Measurements from ENCODE around the gene SLBP.
A peak's percentile ranks its signal among the peaks of the same experiment; 100 is the strongest.
"Not testable (repeated sequence)": the region's sequence is repeated elsewhere in the genome, so short reads cannot be mapped to it uniquely, and the experiment has no call there.

The SLBP gene

DNA sequence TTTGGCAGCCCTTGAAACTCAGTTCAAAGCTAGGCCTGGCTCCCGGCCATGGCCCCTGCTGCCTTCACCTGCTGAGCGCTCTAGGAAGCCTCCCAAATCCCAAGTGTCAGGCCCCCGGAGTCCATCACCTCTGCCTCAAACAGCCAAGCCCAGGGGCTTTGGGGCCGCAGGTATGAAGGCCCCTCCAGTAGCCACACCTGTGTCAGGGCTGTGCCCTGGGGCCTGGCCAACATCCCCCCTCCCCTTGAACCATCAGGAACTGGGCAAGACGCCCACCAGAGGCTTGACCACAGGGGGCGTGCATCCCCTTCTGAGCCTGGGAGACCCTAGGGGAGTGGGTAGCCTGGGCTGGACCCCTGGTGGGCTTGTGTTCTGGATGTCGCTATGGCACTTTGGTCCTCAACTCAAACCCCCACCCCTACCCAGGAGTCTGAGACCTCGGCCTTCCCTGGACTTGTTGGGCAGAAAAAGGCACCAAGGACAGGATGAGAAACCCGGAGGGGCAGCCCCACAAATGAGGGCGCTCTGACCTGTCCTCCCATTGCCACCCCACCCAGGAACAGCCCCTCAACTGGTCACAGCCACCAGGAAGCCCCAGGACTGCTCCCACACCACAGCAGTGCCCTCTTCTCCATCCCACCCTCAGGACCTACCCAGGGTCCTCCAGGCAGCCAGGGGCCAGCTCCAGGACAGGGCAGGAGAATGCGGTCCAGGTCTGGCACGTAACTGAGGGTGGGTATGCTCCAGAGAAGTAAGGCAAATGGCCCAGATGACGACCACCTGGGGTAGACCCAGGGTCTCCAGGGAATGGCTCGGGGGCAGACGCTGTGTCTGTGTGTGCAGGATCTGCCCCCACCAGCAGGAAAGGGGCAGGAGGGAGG is 4.2 kb upstream of the SLBP start:
- in situ Hi-C loops (cut with MboI; ENCODE audit: low pct_unique_long_range_greater_than_20kb, low sequenced_read_pairs): no loop called here

DNA sequence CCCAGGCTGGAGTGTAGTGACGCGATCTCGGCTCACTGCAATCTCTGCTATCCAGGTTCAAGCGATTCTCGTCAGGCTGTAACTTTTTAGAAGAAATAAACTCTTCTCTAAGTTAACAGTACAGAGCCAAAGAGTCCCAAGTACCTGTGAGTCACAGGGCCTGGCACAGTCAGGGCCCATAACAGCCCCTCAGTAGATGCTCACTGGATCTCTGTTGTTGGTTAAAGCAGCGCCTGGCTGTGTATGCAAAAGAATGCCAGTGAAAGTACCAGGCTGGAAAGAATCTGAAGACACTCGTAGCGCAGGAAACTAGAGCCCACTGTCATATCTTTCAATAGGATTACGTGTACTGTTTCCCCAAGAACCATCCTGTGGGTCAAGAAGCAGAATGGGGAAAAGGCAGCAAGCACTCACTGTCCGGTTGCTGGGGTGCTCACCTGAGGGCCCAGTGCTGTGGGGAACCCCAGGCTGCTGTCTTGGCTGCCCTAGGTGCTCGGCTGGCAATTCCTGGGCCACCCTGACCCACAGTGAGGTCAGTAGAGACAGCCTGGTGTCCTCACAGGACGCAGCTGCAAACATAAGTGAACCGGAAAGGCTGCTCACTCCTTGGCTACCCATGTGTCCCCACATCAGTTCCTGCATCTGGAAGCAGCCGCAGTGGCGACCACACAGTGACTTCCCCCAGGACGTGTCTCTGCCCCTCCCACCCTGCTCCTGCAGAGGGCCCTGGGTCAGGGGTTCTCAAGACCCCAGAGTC is 3.1 kb upstream of the SLBP start:
- in situ Hi-C loops (cut with MboI; ENCODE audit: low pct_unique_long_range_greater_than_20kb, low sequenced_read_pairs): no loop called here
- DNase-seq: peak; percentile 69

More for the DNA sequence above, 4.2 kb upstream of the SLBP start:
- DNase-seq: no peak

DNA sequence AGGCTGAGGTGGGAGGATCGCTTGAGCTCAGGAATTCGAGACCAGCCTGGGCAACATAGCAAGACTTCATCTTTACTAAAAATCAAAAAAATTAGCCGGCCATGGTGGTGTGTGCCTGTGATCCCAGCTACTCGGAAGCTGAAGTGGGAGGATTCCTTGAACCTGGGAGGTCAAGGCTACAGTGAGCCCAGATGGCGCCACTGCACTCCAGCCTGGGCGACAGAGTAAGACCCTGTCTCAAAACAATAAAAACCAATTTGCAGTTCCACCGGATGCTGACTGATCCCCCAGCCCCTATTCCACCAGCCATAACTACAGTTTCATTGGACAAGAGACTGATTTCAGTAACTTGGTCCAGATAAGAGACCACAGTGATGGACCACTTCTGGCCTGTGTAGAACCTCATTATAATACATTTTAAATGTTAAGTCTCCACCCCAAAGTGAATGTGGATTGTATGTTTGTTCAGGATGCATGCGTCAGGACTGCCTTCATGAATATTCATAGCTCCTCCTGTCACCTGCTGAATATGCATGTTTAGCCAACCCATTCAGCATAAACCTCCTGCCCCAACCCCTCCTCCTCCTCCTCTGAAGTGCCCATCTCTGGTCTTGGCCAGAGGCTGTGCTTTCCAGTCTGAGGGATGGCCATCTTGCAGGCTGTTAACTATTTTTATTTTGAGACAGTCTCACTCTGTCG is 2.3 kb upstream of the SLBP start:
- DNase-seq: peak; percentile 20
- in situ Hi-C loops (cut with MboI; ENCODE audit: low pct_unique_long_range_greater_than_20kb, low sequenced_read_pairs): no loop called here

DNA sequence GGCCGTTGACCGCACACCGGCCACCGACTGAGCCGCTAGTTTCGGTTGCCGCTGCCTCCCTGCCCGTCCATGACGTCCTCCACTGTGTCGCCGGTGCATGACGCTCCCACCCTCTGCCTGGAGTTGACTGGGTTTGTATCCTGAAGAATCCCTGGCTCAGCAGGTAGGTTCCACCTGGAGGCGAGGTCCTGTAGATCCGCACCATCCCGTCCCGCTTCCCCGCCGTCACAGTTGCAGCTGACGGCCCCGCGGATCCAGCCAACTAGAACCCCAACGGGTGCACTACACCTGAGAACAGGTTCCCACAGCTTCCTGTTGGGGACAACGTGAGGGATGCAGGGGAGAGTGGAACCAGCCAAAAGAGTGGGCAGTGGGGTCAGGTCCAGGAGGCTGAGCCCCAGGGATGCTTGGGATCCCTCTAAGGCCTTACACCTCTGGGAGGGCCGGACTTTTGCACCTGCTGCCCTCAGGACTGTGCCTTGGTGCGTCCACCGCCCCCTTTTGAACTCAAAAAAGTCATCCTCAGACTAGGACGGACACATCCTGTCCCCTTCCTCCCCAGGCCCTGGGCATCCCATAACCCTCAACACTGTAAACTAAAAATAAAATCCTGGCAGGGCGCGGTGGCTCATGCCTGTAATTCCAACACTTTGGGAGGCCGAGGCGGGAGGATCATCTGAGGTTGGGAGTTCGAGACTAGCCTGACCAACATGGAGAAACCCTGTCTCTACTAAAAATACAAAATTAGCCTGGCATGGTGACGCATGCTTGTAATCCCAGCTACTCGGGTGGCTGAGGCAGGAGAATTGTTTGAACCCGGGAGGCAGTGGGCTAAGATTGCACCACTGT is 1.1 kb upstream of the SLBP start:
- DNase-seq: no peak
- in situ Hi-C loops (cut with MboI; ENCODE audit: low pct_unique_long_range_greater_than_20kb, low sequenced_read_pairs): no loop called here

DNA sequence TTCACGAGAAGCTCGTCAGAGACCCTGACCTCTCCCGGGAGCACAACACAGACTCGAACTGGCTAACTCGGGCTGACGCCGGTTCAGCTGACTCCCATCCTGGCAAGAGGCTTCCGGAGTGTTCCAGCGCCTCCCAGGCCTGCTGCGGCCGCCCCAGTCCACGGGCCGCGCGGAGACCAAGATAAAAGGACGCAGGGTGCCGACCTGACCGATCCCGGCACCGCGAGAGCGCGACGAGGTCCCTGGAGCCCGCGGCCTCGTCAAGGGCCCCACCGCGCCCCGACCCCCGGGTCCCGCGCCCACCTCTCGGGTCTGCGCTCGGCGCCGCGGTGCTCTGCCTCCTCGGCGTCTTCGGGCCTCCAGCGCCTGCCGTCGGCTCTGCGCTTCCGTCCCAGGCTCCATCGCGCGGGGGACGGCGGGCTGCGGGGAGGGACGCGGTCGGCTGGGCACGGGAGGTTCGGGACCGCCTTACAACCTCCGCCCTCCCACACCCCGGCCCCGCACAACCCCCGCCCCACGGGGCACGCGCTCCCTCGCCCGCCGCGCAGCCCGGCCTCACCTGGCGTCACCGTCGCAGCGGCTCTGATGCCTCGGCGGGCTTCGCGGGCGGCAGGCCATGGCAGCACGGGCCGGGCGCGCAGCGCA is 426 bp downstream of the SLBP start:
- peak; percentile 39 for DNase-seq
- in situ Hi-C loops (cut with MboI; ENCODE audit: low pct_unique_long_range_greater_than_20kb, low sequenced_read_pairs): no loop called here

DNA sequence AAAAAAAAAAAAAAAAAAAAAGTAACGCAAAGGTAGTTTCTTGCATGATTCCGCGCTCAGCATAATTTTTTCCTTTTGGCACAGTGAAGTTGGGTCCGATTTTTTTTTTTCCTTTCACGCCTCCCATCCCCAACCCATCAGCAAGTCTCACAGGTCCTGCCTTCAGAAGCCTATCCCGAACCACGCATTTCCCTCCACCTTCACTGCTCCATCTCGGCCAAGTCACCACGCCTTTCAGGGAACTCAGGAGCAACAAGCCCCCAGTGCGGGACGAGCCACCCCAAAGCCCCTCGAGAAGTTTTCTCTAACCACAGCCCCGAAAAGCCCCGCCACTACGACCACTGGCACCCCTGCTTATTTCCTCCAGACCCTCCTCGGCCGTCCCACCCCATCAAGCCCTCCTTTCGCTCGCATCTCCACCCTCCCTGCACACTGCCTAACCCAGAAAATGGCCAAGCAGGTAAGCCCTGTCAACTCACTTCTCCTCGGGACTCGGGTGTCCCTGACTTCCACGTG is 1.0 kb downstream of the SLBP start:
- no peak for DNase-seq
- in situ Hi-C loops (cut with MboI; ENCODE audit: low pct_unique_long_range_greater_than_20kb, low sequenced_read_pairs): no loop called here

DNA sequence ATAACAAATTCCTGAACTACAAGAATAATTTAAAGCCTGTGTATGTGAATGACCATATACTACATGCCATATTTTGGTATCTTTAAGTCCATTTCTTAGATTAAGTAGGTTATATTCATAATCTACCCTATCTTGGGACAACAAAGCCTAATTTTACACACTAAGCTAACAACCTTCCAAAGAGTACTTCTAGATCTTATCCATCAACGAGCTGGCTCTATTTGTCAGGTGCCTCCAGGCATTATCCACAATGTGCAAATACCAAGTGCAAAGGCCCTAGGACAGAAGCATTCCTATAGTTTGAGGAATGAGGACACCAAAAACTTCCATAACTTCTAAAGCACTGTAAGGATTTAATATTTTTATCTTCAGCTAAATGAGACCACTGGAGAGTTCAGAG is 3.5 kb downstream of the SLBP start:
- in situ Hi-C loops (cut with MboI; ENCODE audit: low pct_unique_long_range_greater_than_20kb, low sequenced_read_pairs): no loop called here

DNA sequence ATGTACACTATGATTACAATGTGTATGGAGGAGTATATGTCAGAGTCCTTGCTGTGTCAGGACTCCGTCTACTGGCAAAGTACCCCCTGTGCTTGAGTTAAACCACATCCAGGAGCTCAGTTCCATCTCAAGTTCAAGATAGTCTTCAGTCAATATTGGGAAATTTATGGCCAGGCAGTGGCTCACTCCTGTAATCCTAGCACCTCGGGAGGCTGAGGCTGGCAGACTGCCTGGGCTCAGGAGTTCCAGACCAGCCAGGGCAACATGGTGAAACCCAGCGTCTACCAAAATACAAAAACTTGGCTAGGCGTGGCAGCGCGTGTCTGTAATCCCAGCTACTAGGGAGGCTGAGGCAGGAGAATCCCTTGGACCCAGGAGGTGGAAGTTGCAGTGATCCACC is 5.8 kb downstream of the SLBP start:
- in situ Hi-C loops (cut with MboI; ENCODE audit: low pct_unique_long_range_greater_than_20kb, low sequenced_read_pairs): no loop called here
- DNase-seq: no peak

More for the DNA sequence above, 3.5 kb downstream of the SLBP start:
- no peak for DNase-seq

DNA sequence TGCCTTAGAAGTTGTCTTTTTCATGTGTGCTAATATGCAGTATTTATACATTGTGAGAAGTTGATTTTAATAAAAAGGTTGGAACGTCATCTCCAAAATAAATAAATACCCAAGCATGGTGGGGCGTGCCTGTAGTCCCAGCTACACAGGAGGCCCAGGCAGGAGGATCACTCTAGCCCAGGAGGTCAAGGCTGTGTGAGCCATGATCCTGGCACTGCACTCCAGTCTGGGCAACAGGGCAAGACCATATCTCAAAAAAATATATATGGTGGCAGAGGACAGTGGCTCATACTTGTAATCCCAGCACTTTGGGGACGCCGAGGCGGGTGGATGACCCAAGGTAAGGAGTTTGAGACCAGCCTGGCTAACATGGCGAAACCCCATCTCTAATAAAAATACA is 6.4 kb downstream of the SLBP start:
- DNase-seq: no peak
- in situ Hi-C loops (cut with MboI; ENCODE audit: low pct_unique_long_range_greater_than_20kb, low sequenced_read_pairs): no loop called here

DNA sequence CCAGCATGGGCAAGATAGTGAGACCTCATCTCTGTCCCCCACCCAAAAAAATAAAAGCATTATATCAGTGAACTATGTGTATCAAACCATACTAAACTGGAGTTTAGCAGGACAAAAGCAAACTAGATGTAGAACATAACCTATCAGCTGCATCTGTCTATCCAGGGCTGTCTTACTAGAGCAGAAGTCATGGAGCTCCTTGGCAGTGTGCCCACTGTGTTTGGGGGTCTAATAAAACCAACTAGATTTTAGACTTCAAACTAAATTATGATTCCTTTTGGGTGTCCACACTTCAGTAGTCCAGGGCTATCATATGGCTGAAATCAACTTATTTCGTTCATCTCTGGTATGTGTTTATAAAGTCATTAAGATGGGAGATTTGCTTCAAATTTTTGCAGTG is 8.3 kb downstream of the SLBP start:
- DNase-seq: no peak
- in situ Hi-C loops (cut with MboI; ENCODE audit: low pct_unique_long_range_greater_than_20kb, low sequenced_read_pairs): no loop called here

DNA sequence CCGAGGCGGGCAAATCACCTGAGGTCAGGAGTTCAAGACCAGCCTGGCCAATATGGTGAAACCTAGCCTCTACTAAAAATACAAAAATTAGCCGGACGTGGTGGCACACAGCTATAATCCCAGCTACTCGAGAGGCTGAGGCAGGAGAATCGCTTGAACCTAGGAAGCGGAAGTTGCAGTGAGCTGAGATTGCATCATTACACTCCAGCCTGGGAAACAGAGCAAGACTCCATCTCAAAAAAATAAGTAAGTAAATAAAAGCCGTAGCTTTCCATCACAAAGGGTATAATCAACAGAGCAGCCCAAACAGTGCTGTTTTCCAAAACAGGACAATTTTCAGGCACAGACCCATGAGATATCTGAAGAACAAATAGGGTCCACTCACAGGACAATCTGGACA is 10.4 kb downstream of the SLBP start:
- DNase-seq; in situ Hi-C loops (cut with MboI; ENCODE audit: low pct_unique_long_range_greater_than_20kb, low sequenced_read_pairs): not testable (repeated sequence)

DNA sequence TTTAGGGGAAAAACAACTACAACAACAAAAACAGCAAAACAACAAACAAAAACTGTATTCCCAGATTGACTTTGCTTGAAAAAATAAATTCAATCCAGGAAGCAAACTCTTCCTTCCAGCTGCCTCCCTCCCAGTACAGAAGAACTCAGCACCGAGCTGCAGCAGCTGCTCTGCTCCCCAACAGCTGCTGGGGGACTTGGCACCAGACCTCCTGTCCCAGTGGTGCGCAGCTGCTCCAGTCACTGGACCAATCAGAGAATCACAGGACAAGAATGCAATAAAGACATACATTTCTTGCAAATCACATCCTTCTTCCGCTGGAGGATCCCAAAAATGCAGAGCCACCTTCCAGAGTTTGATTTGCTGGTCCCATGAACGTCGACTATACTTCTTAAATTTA is 16.2 kb downstream of the SLBP start:
- in situ Hi-C loops (cut with MboI; ENCODE audit: low pct_unique_long_range_greater_than_20kb, low sequenced_read_pairs): no loop called here
- DNase-seq: no peak

DNA sequence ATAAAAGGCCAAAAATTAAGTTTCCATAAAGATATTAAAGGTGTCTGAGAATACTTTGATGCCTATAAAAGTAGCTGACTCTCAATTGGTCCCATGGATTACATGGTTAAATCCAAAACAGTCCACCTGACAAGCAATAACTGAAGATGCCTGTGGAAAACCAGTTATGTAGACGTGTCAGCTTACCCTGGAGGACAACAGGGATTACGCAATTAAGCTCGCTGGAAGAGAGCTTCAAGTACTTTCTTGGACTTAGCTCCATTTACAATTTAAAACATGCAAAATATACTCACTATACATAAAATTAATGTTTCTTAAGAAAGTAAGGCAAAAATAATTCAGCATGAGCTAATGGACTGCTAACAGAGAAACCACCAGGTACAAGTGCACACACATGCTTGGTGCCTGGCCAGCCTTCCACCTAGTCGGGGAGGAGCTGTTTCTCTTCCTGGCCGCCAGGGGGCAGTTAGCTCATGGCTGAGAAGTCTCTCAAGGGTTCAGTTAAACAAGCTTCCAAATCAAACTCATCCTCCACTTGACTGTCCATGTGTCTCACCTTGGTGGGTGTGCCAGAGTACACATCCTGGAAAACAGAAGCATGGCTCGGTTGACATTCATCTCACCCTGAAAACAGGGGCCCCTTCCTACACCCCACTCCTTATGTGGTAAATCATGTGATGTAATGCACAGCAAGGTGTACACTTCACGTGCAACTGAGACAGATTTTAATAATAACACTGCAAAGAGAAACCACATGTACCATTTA is 18.8 kb downstream of the SLBP start:
- peak; percentile 84 for DNase-seq
- in situ Hi-C loops (cut with MboI; ENCODE audit: low pct_unique_long_range_greater_than_20kb, low sequenced_read_pairs): no loop called here

DNA sequence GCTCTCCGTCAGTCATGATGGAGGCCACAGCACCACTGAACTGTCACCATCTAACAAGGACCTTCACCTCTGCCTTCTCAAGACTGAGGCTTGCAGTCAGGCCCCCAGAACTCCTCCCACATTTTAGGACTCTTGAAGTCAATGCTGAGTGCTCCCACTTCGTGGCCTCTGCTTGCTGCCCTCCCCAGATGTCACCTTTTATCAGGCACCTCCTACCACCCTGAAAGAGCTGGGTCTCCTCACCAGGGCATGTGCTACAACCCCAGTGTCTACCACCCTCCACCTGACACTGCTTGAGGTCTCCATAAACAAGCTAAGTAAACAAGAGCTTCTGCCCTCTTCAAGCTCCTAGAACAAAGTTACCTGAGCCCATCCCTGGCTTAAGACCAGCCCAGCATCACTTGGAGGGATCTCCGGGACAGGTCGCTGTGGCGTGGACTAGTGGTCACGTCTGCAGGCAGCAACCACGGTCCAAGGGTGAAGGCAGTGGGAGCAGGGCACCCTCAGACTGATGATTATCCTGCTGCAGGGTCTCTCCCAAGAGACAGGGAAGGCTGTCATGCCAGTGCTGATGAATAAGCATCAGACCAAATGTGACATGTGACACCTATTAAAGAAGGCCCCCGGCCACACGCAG is 20.3 kb downstream of the SLBP start:
- no peak for DNase-seq
- in situ Hi-C loops (cut with MboI; ENCODE audit: low pct_unique_long_range_greater_than_20kb, low sequenced_read_pairs): no loop called here

DNA sequence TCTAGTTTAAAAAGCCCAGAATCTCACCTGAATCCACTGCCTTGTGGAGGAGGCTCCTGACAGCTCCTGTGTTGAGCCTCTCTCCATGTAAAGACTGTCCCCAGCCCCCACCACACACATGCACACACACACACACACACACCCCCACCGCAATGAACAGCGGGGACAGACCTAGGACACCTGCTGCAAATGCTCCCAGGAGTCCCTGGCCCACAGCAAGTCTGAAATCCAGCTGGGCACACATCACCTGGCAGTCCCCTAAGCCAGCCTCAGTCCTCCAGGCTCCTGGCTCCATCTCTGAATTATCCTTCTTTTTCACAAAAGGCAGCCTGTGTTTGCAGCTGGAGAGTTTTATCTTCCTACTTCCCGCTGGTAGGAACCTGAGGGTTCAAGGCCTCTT is 21.4 kb downstream of the SLBP start:
- DNase-seq: no peak
- in situ Hi-C loops (cut with MboI; ENCODE audit: low pct_unique_long_range_greater_than_20kb, low sequenced_read_pairs): no loop called here

DNA sequence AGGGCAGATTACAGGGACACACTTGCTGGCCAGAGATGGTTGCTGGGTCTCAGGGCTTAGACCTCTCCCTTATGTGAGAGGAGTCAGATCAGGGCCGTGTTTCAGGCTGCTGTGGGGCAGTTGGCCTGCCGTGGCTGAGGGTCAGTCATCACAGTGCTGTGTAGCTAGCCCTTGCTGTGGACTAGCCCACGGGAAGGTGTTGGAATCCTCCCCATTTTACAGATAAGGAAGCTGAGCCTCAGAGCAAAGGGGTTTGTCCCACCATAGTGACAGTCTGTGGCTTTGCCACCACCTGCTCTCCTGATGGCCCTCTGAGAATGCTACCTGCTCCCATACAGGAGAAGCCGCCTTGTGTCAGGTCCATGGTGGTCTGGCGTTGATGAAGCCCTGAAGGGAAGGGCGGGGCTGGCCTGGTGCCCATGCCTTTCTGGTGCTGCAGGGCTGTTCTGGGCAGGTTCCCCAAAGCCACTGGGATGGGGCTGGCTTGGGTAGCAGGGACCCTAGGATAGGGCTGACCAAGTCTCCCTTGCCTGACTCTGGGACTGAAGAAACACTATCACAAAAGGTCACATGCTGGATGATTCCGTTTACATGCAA is 25.6 kb downstream of the SLBP start:
- DNase-seq: no peak
- in situ Hi-C loops (cut with MboI; ENCODE audit: low pct_unique_long_range_greater_than_20kb, low sequenced_read_pairs): no loop called here

Measured in KBM-7 (cell line).